HG02798 (cell line): ENCODE results near the gene PFAS.

Experiments
- ATAC-seq: cut with Tn5 transposase; IDR thresholded peaks from one replicate; pipeline ENCODE4 v1.9.1; 2021; ENCODE audit warnings: mild to moderate bottlenecking; ENCODE audit not compliant: unreplicated experiment, poor library complexity

PFAS gene

DNA sequence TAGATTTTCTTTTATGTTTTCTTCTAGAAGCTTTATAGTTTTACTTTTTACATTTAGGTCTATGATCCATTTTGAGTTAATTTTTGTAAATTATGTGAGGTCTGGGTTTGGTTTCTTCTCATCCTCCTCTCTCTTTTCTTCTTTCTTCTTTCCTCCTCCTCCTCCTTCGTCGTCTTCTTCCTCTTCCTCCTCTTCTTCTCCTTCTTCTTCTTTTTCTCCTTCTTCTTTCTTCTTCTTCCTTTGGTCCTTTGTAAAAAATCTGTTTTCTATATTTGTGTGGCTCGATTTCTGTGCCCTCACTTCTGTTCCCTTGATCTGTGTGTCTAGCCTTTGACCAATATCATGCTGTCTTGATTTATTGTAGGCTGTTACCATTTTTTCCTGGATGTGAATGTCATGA is 51.1 kb downstream of the PFAS start:
- no peak for ATAC-seq

DNA sequence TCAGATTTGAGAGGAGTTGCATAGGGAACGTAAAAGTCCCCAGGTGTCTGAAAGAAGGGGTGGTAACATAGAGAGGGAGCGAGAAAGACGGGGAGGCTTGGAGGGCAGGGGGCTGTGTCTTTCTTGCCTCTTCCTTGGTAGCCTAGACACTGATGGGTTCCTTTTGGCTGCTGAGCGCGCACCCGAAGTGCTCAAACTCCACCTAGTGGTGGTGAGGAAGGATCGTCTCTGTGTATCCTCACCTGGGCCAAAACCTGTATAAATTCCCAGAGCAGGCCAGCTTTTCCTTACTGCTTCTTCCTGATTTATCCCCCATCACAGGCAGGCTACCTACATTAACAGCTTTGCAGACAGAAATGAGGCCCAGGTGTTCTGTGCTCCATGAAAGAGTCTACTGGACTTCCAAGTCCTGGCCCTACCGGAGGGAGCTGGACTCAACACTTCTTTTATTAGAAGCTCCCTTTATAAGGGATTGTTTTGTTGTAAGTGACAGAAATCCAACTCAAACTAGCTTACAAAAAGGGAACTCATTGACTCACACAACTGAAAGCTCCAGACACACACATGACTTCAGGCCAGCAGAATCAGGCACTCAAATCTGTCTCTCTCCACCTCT is 51.6 kb downstream of the PFAS start:
- peak; percentile 66 for ATAC-seq

DNA sequence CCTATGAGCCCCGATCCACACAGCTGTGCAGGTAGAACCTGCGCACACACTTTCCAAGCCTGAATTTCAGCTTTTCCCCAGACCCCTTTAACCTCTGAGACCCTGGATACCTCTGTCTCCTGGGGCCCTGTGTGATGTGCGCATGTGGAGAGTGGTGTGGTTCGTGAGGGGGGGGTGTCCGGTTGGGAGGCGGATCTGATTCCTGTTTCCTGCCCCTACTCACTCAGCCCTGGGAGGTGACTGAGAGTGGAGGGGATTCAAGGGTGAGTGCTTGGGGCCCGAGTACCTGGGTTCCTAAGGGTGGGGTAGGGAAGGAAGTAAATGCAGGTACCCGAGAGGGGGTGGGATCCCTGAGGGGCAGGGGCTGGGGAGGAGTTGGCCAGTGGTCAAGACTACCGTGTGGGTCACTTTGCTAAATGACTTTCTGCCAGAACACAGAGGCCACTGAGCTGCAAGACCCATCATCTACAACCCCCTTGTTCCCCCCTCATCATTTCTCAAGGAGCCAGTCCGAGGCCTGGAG is 61.6 kb downstream of the PFAS start:
- ATAC-seq: no peak

DNA sequence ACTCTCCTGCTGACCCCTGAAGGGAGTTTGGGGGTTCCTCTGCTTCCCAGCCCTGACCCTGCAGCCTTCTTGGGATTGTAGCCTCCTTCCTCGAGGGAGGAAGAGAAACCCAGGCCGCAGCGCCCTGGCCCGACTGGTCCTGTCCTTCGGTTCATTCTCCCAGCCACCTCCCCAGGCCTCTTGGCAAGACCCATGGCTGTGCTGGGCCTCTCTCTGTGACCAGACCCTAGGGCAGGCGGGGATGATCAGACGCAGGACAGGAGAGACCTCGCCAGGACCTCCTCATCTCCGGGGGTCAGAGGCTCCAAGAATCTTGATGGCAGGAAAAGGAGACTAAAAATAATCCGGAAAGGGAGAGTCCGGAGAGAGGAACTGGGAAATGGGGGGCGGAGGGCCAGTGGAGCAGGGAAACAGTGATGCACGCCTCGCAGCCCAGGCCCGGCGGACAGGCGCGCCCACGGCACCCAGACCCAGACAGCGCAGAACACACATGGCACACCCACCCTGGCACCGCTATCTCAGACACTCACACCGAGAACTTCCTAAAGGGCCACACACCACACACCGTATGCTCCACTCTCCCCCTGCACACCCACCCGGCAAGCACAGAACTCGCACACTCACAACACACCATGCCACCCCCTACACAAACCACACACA is 62.2 kb downstream of the PFAS start:
- ATAC-seq: no peak

DNA sequence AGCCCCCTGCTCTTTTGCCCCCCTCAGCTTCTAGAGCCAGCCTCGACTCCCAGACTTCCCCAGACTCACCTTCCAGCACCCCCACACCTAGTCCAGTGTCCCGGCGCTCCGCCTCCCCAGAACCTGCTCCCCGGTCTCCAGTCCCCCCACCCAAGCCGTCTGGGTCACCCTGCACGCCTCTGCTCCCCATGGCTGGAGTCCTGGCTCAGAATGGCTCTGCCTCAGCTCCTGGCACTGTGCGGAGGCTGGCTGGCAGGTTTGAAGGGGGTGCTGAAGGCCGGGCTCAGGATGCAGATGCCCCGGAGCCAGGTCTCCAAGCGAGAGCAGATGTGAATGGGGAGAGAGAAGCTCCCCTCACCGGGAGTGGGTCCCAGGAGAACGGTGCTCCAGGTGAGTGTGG is 63.2 kb downstream of the PFAS start:
- no peak for ATAC-seq

DNA sequence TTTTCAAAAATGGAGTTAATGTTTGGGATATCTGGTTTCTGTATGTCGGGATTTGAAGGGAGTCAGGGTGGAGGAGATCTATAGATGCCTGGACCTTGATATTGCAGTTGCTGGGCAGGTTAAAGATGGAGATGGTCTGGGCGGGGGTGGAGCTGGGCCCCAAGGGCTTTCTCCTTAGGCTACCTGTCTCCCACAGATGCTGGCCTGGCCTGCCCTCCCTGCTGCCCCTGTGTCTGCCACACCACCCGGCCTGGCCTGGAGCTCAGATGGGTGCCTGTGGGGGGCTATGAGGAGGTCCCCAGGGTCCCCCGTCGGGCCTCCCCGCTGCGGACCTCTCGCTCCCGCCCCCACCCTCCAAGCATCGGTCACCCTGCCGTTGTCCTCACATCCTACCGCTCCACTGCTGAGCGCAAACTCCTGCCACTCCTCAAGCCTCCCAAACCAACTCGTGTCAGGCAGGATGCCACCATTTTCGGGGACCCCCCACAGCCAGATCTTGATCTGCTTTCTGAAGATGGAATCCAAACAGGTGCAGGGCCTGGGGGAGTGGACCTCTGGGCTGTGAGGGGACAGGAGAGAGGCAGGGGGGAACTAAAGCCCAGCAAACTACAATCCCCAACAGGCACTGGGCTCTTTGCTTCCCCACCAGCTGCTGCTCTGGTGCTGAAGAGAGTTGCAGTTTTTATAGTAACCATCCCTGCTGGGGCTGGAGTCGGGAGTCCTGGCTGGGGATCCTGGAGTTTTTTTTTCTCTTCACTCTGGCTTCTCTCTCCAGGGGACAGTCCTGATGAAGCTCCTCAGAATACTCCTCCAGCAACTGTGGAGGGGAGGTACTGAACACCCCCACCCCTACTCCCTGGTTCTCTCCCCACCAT is 63.9 kb downstream of the PFAS start:
- ATAC-seq: no peak

DNA sequence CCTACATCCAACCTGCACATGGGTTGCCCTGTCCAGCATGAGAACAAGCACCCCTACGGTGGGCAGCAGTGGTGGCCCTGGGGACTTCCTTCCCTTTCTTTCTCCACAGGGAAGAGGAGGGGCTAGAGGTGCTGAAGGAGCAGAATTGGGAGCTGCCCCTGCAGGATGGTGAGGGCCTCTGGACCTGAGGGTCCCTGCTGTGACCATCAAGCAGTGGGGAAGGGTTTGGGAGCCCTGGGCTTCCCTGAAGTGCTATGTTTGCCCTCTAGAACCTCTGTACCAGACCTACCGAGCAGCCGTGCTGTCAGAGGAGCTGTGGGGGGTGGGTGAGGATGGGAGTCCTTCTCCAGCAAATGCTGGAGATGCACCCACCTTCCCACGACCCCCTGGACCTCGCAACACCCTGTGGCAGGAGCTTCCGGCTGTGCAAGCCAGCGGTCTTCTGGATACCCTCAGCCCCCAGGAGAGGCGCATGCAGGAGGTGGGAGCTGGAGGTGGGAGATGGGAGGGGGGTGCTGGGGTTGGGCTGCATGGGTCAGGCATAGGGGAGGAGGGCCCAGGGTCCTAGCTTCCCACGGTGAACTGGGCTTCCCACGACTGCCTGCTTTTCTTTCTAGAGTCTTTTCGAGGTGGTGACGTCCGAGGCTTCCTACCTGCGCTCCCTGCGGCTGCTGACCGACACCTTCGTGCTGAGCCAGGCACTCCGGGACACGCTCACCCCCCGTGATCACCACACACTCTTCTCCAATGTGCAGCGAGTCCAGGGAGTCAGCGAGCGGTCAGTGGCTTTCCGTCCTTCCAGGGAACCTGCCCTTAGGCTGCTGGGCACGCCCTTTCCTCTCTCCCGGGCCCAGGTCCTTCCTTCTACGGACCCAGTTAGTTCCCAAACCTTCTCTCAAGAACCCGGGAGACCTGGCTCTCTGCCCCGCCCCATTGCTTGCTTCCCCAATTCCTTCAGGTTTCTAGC is 66.0 kb downstream of the PFAS start:
- ATAC-seq: no peak

DNA sequence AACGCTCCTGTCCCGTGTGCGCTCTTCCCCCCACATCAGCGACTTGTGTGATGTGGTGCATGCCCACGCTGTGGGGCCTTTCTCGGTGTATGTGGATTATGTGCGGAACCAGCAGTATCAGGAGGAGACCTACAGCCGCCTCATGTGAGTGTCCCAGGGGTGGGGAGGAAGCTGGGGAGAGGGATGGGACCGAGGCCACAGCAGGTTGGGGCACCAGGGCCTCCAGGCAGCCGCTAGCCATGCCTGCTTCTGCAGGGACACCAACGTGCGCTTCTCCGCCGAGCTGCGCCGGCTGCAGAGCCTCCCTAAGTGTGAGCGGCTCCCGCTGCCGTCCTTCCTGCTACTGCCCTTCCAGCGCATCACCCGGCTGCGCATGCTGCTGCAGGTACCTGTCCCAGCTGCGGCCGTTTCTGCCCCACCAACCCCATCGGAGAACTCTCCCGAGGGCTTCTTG is 66.7 kb downstream of the PFAS start:
- no peak for ATAC-seq

DNA sequence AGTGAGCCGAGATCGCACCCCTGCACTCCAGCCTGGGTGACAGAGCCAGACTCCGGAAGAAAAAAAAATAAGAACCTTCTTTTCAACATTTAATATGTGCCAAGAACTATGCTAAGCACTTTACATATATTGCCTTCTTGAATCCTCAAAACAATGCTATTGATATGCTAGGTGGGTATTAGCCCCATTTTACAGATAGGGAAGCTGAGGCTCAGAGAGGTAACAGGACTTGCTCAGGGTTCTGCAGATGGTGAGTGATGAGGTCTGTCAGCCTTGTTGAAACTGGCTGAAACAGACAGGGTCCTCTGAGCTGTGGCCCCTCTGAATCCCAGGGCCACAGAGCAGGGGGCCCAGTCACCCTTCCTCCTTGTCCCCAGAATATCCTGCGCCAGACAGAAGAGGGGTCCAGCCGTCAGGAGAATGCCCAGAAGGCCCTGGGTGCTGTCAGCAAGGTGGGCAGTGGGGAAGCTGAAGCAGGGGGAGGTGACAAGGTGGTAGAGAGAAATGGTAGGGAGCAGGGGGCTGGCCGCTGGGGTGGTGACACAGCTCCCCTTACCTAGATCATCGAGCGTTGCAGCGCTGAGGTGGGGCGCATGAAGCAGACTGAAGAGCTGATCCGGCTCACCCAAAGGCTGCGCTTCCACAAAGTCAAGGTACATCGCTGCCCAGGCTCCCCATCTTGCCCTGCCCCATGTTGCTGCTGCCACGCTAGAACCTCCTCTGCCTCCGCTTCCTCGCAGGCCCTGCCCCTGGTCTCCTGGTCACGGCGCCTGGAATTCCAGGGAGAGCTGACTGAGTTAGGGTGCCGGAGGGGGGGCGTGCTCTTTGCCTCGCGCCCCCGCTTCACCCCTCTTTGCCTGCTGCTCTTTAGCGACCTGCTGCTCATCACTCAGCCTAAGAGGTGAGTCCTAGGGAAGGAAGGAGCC is 69.2 kb downstream of the PFAS start:
- no peak for ATAC-seq
